HG03342 (cell line): Measurements from ENCODE around the gene CYB561.

Experiments
- ATAC-seq: cut with Tn5 transposase; IDR thresholded peaks from one replicate; pipeline ENCODE4 v1.9.1; 2021; ENCODE audit warnings: mild to moderate bottlenecking, moderate library complexity; ENCODE audit not compliant: unreplicated experiment

CYB561 gene

GRCh38 chr17:63435681-63436522 is 10.2 kb downstream of the CYB561 start:
- no peak for ATAC-seq

GRCh38 chr17:63434951-63435571 is 11.0 kb downstream of the CYB561 start:
- ATAC-seq: no peak

GRCh38 chr17:63433746-63434591 is 12.1 kb downstream of the CYB561 start:
- ATAC-seq: no peak

GRCh38 chr17:63431939-63432804 is 13.9 kb downstream of the CYB561 start:
- no peak for ATAC-seq

- ATAC-seq: no peak
These were observed 14.5 kb downstream of the CYB561 start for GRCh38 chr17:63431618-63431938.

- ATAC-seq: no peak
These were observed 15.9 kb downstream of the CYB561 start for GRCh38 chr17:63430223-63430622.

- ATAC-seq: no peak
These were observed 16.3 kb downstream of the CYB561 start for GRCh38 chr17:63429766-63430165.

- no peak for ATAC-seq
These were observed 19.2 kb downstream of the CYB561 start for GRCh38 chr17:63426917-63427308.

- ATAC-seq: no peak
These were observed 19.8 kb downstream of the CYB561 start for GRCh38 chr17:63426041-63426916.

GRCh38 chr17:63425483-63425882 is 20.6 kb downstream of the CYB561 start:
- no peak for ATAC-seq

- ATAC-seq: no peak
These were observed 22.1 kb downstream of the CYB561 start for GRCh38 chr17:63423963-63424362.

- no peak for ATAC-seq
These were observed 22.7 kb downstream of the CYB561 start for GRCh38 chr17:63423251-63423950.

- no peak for ATAC-seq
These were observed 24.1 kb downstream of the CYB561 start for GRCh38 chr17:63421681-63422645.

GRCh38 chr17:63420868-63421680 is 25.0 kb downstream of the CYB561 start:
- ATAC-seq: no peak

GRCh38 chr17:63419949-63420867 is 25.9 kb downstream of the CYB561 start:
- no peak for ATAC-seq

GRCh38 chr17:63419398-63419797 is 26.7 kb downstream of the CYB561 start:
- no peak for ATAC-seq
